K562 (cell line): Measurements from ENCODE around the gene SOAT2. TPM values are rescaled to one million over a fixed set of nuclear protein-coding genes. Genes with fewer than 3 reads are reported as not detected.

Experiments
- CREM ChIP-seq: IDR thresholded peaks from 2 replicates; pipeline ENCODE4 v1.6.1; 2014; ENCODE audit warnings: antibody characterized with exemption, low read depth
- GTF2F1 ChIP-seq: IDR thresholded peaks from 2 replicates; pipeline ENCODE4 v1.6.1; 2011; ENCODE audit warnings: low read depth, low read length, improper control_type of control experiment
- KDM1A ChIP-seq, 2 experiments: fragments of 450-650 bp; IDR thresholded peaks; 2 replicates each; pipeline ENCODE4 v1.6.1; 2016; ENCODE audit warnings: mild to moderate bottlenecking in 2 of 2
- NEUROD1 ChIP-seq: fragments of 150-350 bp; IDR thresholded peaks from 2 replicates; pipeline ENCODE4 v1.6.1; 2014; ENCODE audit warnings: borderline replicate concordance, low read length, low read depth; ENCODE audit not compliant: partially characterized antibody
- PKNOX1 ChIP-seq: fragments of 450-650 bp; IDR thresholded peaks from 2 replicates; pipeline ENCODE4 v1.6.1; 2016
- RREB1 ChIP-seq: fragments of 250-450 bp; sonication (Bioruptor Pico); IDR thresholded peaks from 2 replicates; pipeline ENCODE4 v1.4.0; 2020
- SMARCA5 ChIP-seq: fragments of 450-650 bp; IDR thresholded peaks from 2 replicates; pipeline ENCODE4 v1.6.1; 2016
- ZNF121 ChIP-seq: sonication (generic); formaldehyde crosslinking; conservative IDR thresholded peaks from 2 replicates; pipeline ENCODE4 v1.8.0; 2022; ENCODE audit warnings: missing genetic modification reagents
- ZNF449 ChIP-seq: fragments of 250-450 bp; sonication (Bioruptor Pico); IDR thresholded peaks from 2 replicates; pipeline ENCODE4 v1.8.0; 2022; ENCODE audit warnings: moderate library complexity, mild to moderate bottlenecking, inconsistent platforms
- ZNF583 ChIP-seq: fragments of 250-450 bp; sonication (Bioruptor Pico); IDR thresholded peaks from 2 replicates; pipeline ENCODE4 v1.4.0; 2020
- ZNF740 ChIP-seq, 3 experiments: fragments of 200-800 bp in 1 of 3; sonication (Bioruptor generic) in 1 of 3; sonication (generic) in 1 of 3; formaldehyde crosslinking in 1 of 3; IDR thresholded peaks; 2 replicates each; pipeline versions ENCODE4 v1.6.1 to v1.8.0; 2016 to 2022; ENCODE audit warnings: mild to moderate bottlenecking in 2 of 3, missing compliant biosample characterization in 2 of 3, missing genetic modification characterization in 2 of 3, missing genetic modification reagents in 1 of 3
- ZNF75A ChIP-seq: fragments of 450-650 bp; formaldehyde crosslinking; IDR thresholded peaks from 2 replicates; pipeline ENCODE4 v1.4.0; 2020; ENCODE audit warnings: mild to moderate bottlenecking
- polyA plus RNA-seq, 8 experiments: library from polyadenylated mRNA; depleted of rRNA in 4 of 8; stranded (reverse) in 5 of 8; unstranded in 3 of 8; fragments of >200 nt; fragmentation: Nextera tagmentation in 2 of 8; fragmentation: Illumina TruSeq in 1 of 8; extraction: Ambion mirVana in 2 of 8; extraction: Trizol in 1 of 8; gene quantifications; 2 replicates each; pipeline versions ENCODE4 v1.2.1 to v1.2.3, GENCODE V29; 2011 to 2014; ENCODE audit warnings: inconsistent platforms in 1 of 8, missing spikeins in 1 of 8
- total RNA-seq, 7 experiments: library from RNA; depleted of rRNA in 6 of 7; stranded (reverse); fragments of >200 nt in 6 of 7; fragmentation: Illumina TruSeq in 2 of 7; extraction: Trizol in 2 of 7; gene quantifications; 2 replicates each; pipeline versions ENCODE4 v1.2.1 to v1.2.3, GENCODE V29; 2011 to 2021; ENCODE audit warnings: low replicate concordance in 1 of 7
- TF ChIP-seq, protein P1 (sequence below): sonication (generic); formaldehyde crosslinking; IDR thresholded peaks from 2 replicates; pipeline ENCODE4 v1.8.0; 2022; ENCODE audit warnings: missing genetic modification reagents, mild to moderate bottlenecking, moderate library complexity, borderline replicate concordance

Gene SOAT2
- total and polyA plus RNA-seq, 9 of the 15 experiments (the other 6 are each of a cell fraction or from before 2014, with no cell fraction given), result 0.04 TPM; not detected in 8

GRCh38 chr12:53079226-53080117, 23.8 kb upstream of the SOAT2 start, which contains the start of gene SPRYD3 (continued):
- TF ChIP-seq ZNF740 (CRISPR knock-in tag; IDR thresholded peaks at IDR 0.05) (no peak), ZNF740 (tag; IDR thresholded peaks at IDR 0.05) (no peak), ZNF449 (CRISPR knock-in tag) (peak; percentile 67; the same call in 1 of the 2 replicates), NEUROD1 (peak; percentile 98), KDM1A (IDR thresholded peaks at IDR 0.05) (no peak), ZNF121 (CRISPR knock-in tag) (no peak), GTF2F1 (no peak), ZNF75A (CRISPR knock-in tag) (no peak), RREB1 (CRISPR knock-in tag) (peak; percentile 91), PKNOX1 (peak; percentile 100), SMARCA5 (no peak), CREM (peak; percentile 59), ZNF583 (CRISPR knock-in tag) (peak; percentile 40; the same call in 1 of the 2 replicates)
- TF ChIP-seq, protein P1, sequence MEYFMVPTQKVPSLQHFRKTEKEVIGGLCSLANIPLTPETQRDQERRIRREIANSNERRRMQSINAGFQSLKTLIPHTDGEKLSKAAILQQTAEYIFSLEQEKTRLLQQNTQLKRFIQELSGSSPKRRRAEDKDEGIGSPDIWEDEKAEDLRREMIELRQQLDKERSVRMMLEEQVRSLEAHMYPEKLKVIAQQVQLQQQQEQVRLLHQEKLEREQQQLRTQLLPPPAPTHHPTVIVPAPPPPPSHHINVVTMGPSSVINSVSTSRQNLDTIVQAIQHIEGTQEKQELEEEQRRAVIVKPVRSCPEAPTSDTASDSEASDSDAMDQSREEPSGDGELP, result peak; percentile 71; the same call in 1 of the 2 replicates
